Skeletal muscle satellite cell (primary cell): ENCODE data around the gene TTC24.
A peak's percentile ranks its signal among the peaks of the same experiment; 100 is the strongest.

Experiments
- H3K27me3 ChIP-seq: 2 replicates; pipeline ENCODE4 v1.7.0; 2013; ENCODE audit warnings: low read length; ENCODE audit not compliant: control insufficient read depth, insufficient read depth
- H3K36me3 ChIP-seq: 2 replicates; pipeline ENCODE4 v1.7.0; 2013; ENCODE audit warnings: mild to moderate bottlenecking, control low read depth, low read length; ENCODE audit not compliant: insufficient read depth
- H3K4me1 ChIP-seq: 2 replicates; pipeline ENCODE4 v1.7.0; 2013; ENCODE audit warnings: low read length; ENCODE audit not compliant: control insufficient read depth, insufficient read depth
- H3K4me2 ChIP-seq: 2 replicates; pipeline ENCODE4 v1.7.0; 2013; ENCODE audit warnings: mild to moderate bottlenecking, low read length
- H3K4me3 ChIP-seq: 2 replicates; pipeline ENCODE4 v1.7.0; 2013; ENCODE audit warnings: low read length
- H3K9ac ChIP-seq: 2 replicates; pipeline ENCODE4 v1.7.0; 2013; ENCODE audit warnings: mild to moderate bottlenecking, low read depth, low read length, moderate library complexity
- H3K9me3 ChIP-seq: replicated peaks from 2 replicates; pipeline ENCODE4 v1.7.0; 2013; ENCODE audit warnings: mild to moderate bottlenecking, control low read depth, low read length

Gene TTC24

DNA sequence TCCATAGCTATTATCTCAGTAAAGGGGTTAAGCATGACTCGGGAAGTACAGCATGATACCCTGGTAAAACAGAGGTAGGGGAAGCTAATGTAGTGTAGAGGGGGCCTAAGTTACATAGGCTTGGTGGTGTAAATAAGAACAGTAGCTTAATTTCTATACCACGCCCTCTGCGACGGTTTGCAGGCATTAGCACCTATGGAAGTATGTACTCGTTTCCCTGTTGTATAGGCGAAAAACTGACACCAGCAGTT, 11.6 kb downstream of the TTC24 start:
- Histone ChIP-seq H3K9ac (peak overlapping the region; percentile 91), H3K4me3 (peak overlapping the region; percentile 93), H3K4me1 (peaks cover 15% of the 10 kb centered on the region), H3K9me3 (no peaks in the 10 kb centered on the region), H3K36me3 (peaks cover 30% of the 10 kb centered on the region), H3K4me2 (peak overlapping the region; percentile 93), H3K27me3 (no peaks in the 10 kb centered on the region)

DNA sequence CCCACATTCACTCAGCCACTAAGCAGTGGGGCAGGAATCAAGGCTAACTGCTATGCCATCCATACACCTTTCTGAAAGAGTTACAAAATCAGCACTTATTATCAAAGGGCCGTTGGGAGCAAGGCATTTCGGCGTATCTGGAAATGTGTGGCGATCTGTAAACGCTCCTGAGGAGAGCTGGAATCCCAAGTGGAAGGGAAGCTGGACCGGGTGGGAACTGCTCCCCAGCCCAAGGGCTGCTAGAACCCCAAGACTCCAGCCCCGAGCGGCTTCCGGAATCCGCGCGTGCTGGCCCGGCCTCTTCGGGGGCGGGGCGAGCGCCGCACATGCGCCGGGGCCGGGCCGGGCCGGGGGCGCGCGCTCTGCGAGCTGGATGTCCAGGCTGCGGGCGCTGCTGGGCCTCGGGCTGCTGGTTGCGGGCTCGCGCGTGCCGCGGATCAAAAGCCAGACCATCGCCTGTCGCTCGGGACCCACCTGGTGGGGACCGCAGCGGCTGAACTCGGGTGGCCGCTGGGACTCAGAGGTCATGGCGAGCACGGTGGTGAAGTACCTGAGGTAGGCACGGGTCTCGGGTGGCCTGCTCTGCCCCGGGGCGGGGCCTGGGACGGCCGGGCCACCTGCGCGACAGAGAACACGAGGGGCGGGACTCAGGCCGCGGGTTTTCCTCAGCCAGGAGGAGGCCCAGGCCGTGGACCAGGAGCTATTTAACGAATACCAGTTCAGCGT, 12.1 kb downstream of the TTC24 start, which contains the start of gene NAXE:
NAXE (plus strand) TSS at position 345 of the 726 bp plus-strand sequence; CDS start at position 374, 29 bp downstream.
- Histone ChIP-seq H3K4me3 (peak within 1 kb of the TSS; percentile 93), H3K27me3 (no peaks in the 10 kb centered on the region), H3K4me1 (peaks cover 15% of the 10 kb centered on the region), H3K9me3 (no peaks in the 10 kb centered on the region), H3K4me2 (peak within 1 kb of the TSS; percentile 93), H3K9ac (peak within 1 kb of the TSS; percentile 91), H3K36me3 (peaks cover 35% of the 10 kb centered on the region)

DNA sequence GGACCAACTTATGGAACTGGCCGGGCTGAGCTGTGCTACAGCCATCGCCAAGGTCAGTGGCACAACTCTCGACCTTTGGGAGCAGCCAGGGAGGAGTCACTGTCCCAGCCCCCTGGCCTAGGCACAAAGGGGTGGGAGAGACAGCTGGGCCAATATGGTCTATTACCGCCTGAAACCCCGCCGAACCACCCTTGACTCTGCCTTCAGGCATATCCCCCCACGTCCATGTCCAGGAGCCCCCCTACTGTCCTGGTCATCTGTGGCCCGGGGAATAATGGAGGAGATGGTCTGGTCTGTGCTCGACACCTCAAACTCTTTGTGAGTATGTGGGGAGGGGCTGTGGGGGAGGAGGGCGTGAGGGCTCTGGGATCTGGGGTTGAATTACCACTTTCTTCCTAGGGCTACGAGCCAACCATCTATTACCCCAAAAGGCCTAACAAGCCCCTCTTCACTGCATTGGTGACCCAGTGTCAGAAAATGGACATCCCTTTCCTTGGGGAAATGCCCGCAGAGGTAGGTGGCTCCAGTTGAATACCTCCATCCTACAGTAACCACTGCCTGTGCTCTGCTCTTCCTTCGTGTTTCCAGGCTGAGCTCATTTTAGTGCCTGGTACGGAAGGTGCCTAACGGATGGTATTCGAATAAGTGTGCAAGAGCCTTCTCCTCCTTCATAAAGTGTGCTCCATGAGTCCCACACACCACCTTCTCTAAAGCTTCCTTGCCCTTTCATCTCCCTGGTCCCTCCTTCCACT, 12.8 kb downstream of the TTC24 start:
- Histone ChIP-seq H3K4me3 (peak overlapping the region; percentile 93), H3K9ac (peak overlapping the region; percentile 91), H3K4me1 (peaks cover 15% of the 10 kb centered on the region), H3K36me3 (peaks cover 42% of the 10 kb centered on the region), H3K4me2 (peak overlapping the region; percentile 93), H3K9me3 (no peaks in the 10 kb centered on the region), H3K27me3 (no peaks in the 10 kb centered on the region)

DNA sequence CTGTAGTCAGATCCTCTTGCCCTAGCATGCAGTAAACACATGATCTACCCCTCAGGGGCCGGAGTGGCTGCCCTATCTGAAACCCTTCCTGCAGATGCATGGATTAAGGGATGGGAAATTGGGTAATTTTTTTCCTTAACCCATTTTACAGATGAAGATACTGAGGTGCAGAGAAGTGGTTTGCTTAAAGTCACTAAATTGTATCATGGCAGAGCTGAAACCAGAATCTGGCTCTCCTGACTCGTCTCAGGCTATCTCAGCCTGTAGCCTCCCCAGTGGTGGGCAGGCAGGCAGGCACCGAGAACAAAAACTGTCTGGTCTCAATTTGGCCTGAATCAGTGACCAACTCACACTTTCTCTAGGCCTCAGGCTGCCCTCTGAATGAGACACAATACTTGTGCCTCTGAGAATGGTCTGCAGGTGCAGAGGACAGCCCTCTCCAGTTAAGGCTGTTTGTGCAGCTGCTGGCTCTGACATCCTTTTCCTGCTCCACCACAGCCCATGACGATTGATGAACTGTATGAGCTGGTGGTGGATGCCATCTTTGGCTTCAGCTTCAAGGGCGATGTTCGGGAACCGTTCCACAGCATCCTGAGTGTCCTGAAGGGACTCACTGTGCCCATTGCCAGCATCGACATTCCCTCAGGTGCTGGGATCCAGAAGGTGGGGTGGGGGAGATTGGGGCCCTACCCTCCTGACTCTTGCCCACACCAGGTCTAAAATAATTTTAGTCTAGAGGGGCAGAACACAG, 13.6 kb downstream of the TTC24 start:
- Histone ChIP-seq H3K4me2 (peak overlapping the region; percentile 93), H3K4me3 (no peak overlapping the region), H3K27me3 (no peaks in the 10 kb centered on the region), H3K9ac (peak overlapping the region; percentile 16), H3K9me3 (no peaks in the 10 kb centered on the region), H3K36me3 (peaks cover 49% of the 10 kb centered on the region), H3K4me1 (peaks cover 15% of the 10 kb centered on the region)

DNA sequence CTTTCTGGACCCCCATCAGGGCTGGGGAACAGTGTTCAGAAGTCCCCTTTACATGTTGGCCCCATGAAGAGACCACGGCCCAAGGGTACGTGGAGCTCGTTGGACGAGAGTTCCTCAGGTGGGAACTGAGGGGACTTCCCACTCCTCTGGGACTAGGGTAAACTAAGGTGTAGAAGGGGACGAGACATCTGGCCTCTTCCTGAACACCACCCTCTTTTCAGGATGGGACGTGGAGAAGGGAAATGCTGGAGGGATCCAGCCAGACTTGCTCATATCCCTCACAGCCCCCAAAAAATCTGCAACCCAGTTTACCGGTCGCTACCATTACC, 14.1 kb downstream of the TTC24 start:
- no peak overlapping the region for H3K9ac ChIP-seq
- H3K4me1 ChIP-seq: peaks cover 15% of the 10 kb centered on the region
- H3K36me3 ChIP-seq: peaks cover 52% of the 10 kb centered on the region
- no peak overlapping the region for H3K4me2 ChIP-seq
- H3K4me3 ChIP-seq: no peak overlapping the region
- H3K9me3 ChIP-seq: no peaks in the 10 kb centered on the region
- H3K27me3 ChIP-seq: no peaks in the 10 kb centered on the region

DNA sequence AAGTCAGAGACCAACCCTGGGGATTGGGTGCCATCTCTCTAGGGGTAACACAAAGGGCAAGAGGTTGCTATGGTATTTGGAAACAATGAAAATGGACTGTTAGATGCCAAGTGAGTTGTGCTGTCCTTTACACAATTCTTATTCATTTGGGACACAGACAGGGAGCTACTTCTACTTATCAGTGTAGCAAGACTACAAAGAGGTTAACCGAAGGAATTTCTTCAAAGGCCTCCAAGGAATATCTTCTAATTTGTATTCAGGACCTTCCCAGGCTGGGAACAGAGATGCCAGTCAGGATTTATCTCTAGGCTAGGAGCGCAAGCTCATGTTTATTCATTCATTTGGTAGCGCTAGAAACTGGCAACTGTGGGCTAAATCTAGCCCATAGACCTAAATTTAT, 14.7 kb downstream of the TTC24 start:
- peaks cover 52% of the 10 kb centered on the region for H3K36me3 ChIP-seq
- H3K9ac ChIP-seq: no peak overlapping the region

DNA sequence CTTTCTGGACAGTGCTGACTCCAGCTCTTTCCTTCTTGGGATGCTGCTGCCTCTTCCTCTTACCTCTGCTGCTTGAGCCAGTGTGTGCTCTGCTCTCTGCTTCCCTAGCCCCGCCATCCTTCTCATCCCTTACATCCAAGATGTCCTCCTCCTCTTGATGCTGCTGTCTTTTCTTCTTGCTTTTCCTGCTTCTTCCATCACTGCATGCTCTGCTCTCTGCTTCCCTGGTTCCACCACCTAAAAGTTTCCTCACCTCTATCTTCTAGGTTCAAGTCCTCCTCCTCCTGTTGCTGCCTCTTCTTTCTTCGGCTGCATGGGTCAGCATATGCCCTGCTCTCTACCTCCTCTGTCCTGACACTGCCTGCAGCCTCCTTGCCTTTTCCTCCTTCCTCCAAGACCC, 15.5 kb downstream of the TTC24 start:
- Histone ChIP-seq H3K4me1 (peaks cover 15% of the 10 kb centered on the region), H3K36me3 (peaks cover 52% of the 10 kb centered on the region), H3K4me3 (no peak overlapping the region), H3K27me3 (no peaks in the 10 kb centered on the region), H3K9ac (no peak overlapping the region), H3K4me2 (no peak overlapping the region), H3K9me3 (no peaks in the 10 kb centered on the region)

More for the DNA sequence above, 14.7 kb downstream of the TTC24 start:
- no peaks in the 10 kb centered on the region for H3K27me3 ChIP-seq
- H3K4me1 ChIP-seq: peaks cover 15% of the 10 kb centered on the region
- no peaks in the 10 kb centered on the region for H3K9me3 ChIP-seq
- no peak overlapping the region for H3K4me3 ChIP-seq
- H3K4me2 ChIP-seq: no peak overlapping the region

DNA sequence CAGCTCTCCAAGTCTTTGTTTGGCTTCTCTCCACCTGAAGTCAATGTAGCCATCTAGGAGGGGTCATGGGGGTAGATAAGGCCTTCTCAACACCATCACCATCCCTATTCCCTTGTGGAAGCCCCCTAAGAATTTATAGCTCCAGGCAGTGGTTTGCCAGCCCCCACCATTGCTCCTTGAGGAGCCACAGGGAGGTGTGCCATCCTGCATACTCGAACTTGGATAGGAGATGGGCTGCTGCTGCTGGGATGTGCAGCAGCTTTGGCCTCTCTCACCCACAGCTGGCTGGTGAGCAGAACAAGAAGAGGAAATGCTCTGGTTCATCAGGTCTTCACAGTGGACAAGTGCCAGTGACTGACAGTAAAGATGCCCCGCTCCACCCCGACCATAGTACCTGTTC, 16.9 kb downstream of the TTC24 start:
- Histone ChIP-seq H3K4me2 (no peak overlapping the region), H3K4me3 (no peak overlapping the region), H3K27me3 (no peaks in the 10 kb centered on the region), H3K4me1 (peaks cover 14% of the 10 kb centered on the region), H3K36me3 (peaks cover 52% of the 10 kb centered on the region), H3K9ac (no peak overlapping the region), H3K9me3 (no peaks in the 10 kb centered on the region)

DNA sequence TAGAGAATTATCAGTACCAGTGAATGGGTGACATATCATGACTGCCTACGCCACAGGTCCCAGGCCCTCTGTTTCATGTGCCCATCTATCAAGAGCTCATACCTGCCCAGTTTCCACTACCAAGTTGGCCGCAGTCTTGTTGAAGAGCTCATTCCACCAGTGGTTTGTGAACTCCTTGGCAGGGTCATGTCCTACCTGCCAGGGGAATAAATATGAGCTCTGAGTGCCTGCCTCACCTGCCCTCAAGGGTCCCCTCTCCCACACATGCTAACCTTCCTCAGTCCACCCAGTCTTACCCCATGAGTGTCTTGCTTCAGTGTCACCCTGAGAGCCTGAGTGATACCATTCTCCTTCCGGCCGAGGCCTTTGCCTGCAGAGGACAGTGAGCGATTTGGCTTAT, 18.6 kb downstream of the TTC24 start:
- Histone ChIP-seq H3K9me3 (no peaks in the 10 kb centered on the region), H3K4me3 (no peak overlapping the region), H3K9ac (no peak overlapping the region), H3K27me3 (no peaks in the 10 kb centered on the region), H3K4me1 (peaks cover 5% of the 10 kb centered on the region), H3K4me2 (no peak overlapping the region), H3K36me3 (peaks cover 46% of the 10 kb centered on the region)

DNA sequence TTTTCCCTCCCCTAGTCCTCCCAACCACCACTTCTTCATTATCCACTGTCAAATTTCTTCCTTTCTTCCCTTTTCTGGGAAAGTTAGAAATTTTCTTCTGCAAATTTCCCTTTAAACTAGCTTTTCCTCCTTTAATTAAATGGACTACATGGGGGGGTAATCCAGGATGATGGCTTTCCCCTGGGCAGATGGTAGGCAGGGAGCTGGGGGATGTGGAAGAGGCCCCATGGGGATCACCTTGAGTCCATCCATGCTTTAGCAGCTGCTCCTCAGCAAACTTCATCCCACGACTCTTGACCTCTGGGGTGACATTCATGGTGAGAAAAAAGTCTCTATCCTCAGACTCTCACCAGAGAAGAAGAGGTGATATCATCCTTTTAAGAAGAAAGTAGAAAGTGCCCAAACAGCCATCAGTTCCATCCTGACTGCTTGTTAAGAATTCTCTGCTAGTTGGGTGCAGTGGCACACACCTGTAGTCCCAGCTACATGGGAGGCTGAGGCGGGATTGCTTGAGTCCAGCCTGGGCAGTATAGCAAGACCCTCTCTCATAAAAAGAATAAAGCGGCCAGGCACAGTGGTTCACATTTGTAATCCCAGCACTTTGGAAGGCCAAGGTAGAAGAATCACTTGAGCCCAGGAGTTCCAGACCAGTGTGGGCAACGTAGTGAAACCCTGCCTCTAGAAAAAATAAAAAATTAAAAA, 19.4 kb downstream of the TTC24 start:
- Histone ChIP-seq H3K27me3 (no peaks in the 10 kb centered on the region), H3K4me1 (peaks cover 5% of the 10 kb centered on the region), H3K36me3 (peaks cover 38% of the 10 kb centered on the region), H3K9ac (no peak overlapping the region), H3K9me3 (no peaks in the 10 kb centered on the region), H3K4me2 (no peak overlapping the region), H3K4me3 (no peak overlapping the region)

DNA sequence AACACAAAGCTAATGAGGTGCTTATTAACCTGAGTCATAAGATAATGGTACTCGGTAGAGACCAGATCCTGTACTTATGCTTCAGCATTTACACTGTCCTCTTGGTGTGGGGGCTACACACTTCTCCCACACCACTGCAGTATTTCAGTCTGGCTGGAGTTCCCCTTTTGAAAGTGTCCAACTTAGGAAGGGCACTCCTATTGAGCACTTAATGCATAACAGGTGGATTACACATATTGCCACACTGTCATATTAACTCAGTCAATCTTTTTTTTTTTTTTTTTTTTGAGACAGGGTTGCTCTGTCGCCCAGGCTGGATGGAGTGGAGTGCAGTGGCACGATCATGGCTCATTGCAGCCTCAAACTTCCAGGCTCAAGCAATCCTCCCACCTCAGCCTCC, 20.3 kb downstream of the TTC24 start:
- Histone ChIP-seq H3K36me3 (peaks cover 30% of the 10 kb centered on the region), H3K9ac (no peak overlapping the region), H3K4me3 (no peak overlapping the region), H3K9me3 (no peaks in the 10 kb centered on the region), H3K4me2 (peak overlapping the region; percentile 82), H3K4me1 (peaks cover 5% of the 10 kb centered on the region), H3K27me3 (no peaks in the 10 kb centered on the region)
